H1 (cell line): ENCODE measurements around the gene SLC12A5. TPM values are rescaled to one million over a fixed set of nuclear protein-coding genes. Genes with fewer than 3 reads are reported as not detected.

ENCODE experiments used
- CBX8 ChIP-seq: fragments of 300-800, 300-1000 bp; sonication (generic); IDR thresholded peaks from 2 replicates; pipeline ENCODE4 v1.7.1; 2016; ENCODE audit warnings: low read depth, low read length, borderline replicate concordance
- CEBPB ChIP-seq: IDR thresholded peaks from 2 replicates; pipeline ENCODE4 v1.6.1; 2012; ENCODE audit warnings: low read depth, low read length
- CHD7 ChIP-seq: fragments of 300-600 bp; sonication (generic); IDR thresholded peaks from 2 replicates; pipeline ENCODE4 v1.7.1; 2012; ENCODE audit warnings: low read length, moderate library complexity, mild to moderate bottlenecking, inconsistent platforms; ENCODE audit not compliant: insufficient replicate concordance
- GTF2F1 ChIP-seq: IDR thresholded peaks from 2 replicates; pipeline ENCODE4 v1.6.1; 2012; ENCODE audit warnings: low read depth, low read length, improper control_type of control experiment, borderline replicate concordance
- HDAC6 ChIP-seq: IDR thresholded peaks from one replicate; pipeline ENCODE4 v1.7.1; 2012; ENCODE audit warnings: low read depth, mild to moderate bottlenecking, inconsistent platforms, low read length, moderate library complexity
- KDM1A ChIP-seq: fragments of 200-600, 300-600 bp; sonication (generic); IDR thresholded peaks from 2 replicates; pipeline ENCODE4 v1.7.1; 2016; ENCODE audit warnings: mild to moderate bottlenecking, low read length, borderline replicate concordance
- RFX5 ChIP-seq: IDR thresholded peaks from 2 replicates; pipeline ENCODE4 v1.6.1; 2011; ENCODE audit warnings: low read depth, low read length, improper control_type of control experiment, borderline replicate concordance
- SP4 ChIP-seq: IDR thresholded peaks from 2 replicates; pipeline ENCODE4 v1.6.1; 2012; ENCODE audit warnings: low read length, inconsistent platforms
- SUZ12 ChIP-seq: fragments of 200-600 bp; sonication (generic); IDR thresholded peaks from 2 replicates; pipeline ENCODE4 v1.6.1; 2012; ENCODE audit warnings: mild to moderate bottlenecking, inconsistent platforms, low read length, moderate library complexity, mixed read lengths
- TBP ChIP-seq: IDR thresholded peaks from 2 replicates; pipeline ENCODE4 v1.6.1; 2011; ENCODE audit warnings: low read depth, low read length, improper control_type of control experiment
- USF2 ChIP-seq: IDR thresholded peaks from 2 replicates; pipeline ENCODE4 v1.6.1; 2011; ENCODE audit warnings: low read length, improper control_type of control experiment
- ZNF274 ChIP-seq: IDR thresholded peaks from 2 replicates; pipeline ENCODE4 v1.7.0; 2012; ENCODE audit warnings: low read length, borderline replicate concordance; ENCODE audit errors: extremely low read depth
- polyA plus RNA-seq, 7 experiments: library from polyadenylated mRNA; depleted of rRNA in 3 of 7; stranded (reverse) in 5 of 7; unstranded in 2 of 7; fragments of >200 nt in 5 of 7; fragments of 200-250 nt in 2 of 7; gene quantifications; 1 replicate in 5 of 7; 2 replicates in 1 of 7; 4 replicates in 1 of 7; pipeline versions ENCODE4 v1.2.1 to v1.2.3, GENCODE V29; 2011 to 2013; ENCODE audit warnings: missing spikeins in 2 of 7, mixed read lengths in 2 of 7
- total RNA-seq: library from RNA; stranded (reverse); fragmentation: NEBNext Ultra II Directional; extraction: Animal tissue kit (Norgen Biotek cat#: 25700); gene quantifications from 2 replicates; pipeline ENCODE4 v1.2.1, GENCODE V29; 2021

SLC12A5 gene
- total and polyA plus RNA-seq, 2 of the 8 experiments (the other 6 are each of a cell fraction or from before 2014, with no cell fraction given): 1.9 to 7.3 TPM

DNA sequence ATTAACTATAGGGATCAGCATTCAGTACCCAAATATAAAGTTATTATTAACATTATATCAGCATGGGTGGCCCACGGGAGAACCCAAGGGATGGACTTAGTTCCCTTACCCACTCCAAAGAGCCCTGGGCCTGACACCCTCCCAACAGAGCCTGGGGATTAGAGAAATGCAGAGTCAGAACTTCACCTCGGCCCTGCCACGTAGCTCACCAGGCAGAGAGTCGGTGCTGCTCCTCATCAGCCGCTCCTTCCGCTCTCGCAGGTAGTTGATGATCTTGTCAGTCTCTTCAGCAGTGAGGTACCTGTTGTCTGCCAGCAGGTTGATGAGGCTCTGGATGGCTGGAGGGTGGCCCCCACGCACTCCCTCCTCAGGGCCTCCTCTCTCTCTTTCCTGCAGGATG is 34.1 kb downstream of the SLC12A5 start (continued):
- TF ChIP-seq CHD7 (no peak), ZNF274 (no peak), SUZ12 (no peak), KDM1A (no peak), CEBPB (no peak), TBP (no peak), GTF2F1 (no peak), RFX5 (no peak), HDAC6 (no peak), SP4 (no peak), USF2 (no peak), CBX8 (no peak)
